GM23248 (cell line): ENCODE results near the gene KIF1B.

Experiments used
- EZH2 ChIP-seq: fragments of 200-600 bp; sonication (generic); IDR thresholded peaks from 2 replicates; pipeline ENCODE4 v1.6.1; 2018; ENCODE audit warnings: antibody characterized with exemption, mild to moderate bottlenecking; ENCODE audit not compliant: insufficient read depth, poor library complexity, severe bottlenecking
- EZH2phosphoT487 ChIP-seq: fragments of 200-600 bp; sonication (generic); IDR thresholded peaks from 2 replicates; pipeline ENCODE4 v1.6.1; 2018; ENCODE audit warnings: antibody characterized with exemption, moderate library complexity, mild to moderate bottlenecking, low read depth; ENCODE audit not compliant: insufficient read depth

DNA sequence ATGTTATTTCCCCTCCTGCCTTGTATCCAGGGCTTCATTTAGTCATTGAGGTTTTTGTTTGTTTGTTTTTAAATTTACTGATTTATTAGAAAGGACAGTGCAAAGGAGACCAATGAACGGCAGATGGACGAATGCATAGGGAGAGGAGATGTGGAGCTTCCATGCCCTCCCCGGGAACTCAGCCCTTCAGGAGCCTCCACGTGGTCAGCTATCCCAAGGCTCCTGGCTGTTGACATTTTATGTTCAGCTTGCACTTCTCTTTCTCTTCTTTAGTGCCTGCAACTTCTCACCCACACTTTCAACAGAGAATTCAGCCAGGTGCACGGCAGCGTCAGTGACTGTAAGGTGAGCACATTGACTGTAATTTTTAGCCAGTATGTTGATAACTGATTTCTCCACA, 157.8 kb downstream of the KIF1B start:
- TF ChIP-seq EZH2 (no peak), EZH2phosphoT487 (no peak)
